GM12801 (cell line): ENCODE measurements around the gene HOXD4.

Source experiments
- CTCF ChIP-seq: IDR thresholded peaks from one replicate; pipeline ENCODE4 v1.5.1; 2011; ENCODE audit warnings: control low read depth; ENCODE audit not compliant: insufficient read length; ENCODE audit errors: extremely low read depth

The HOXD4 gene

GRCh38 chr2:176122052-176122682 is 29.2 kb upstream of the HOXD4 start:
- no peak for TF ChIP-seq CTCF

- no peak for TF ChIP-seq CTCF
Observed at GRCh38 chr2:176122683-176123410, 28.5 kb upstream of the HOXD4 start, which contains the start of gene HOXD9. HOXD9 (plus strand) TSS chr2:176122719; CDS start chr2:176122769, 50 bp downstream.

GRCh38 chr2:176123411-176124109 is 27.8 kb upstream of the HOXD4 start:
- TF ChIP-seq CTCF: no peak

GRCh38 chr2:176124110-176124946 is 27.0 kb upstream of the HOXD4 start:
- TF ChIP-seq CTCF: no peak

GRCh38 chr2:176124947-176125771 is 26.2 kb upstream of the HOXD4 start:
- no peak for TF ChIP-seq CTCF

GRCh38 chr2:176125772-176126054 is 25.6 kb upstream of the HOXD4 start:
- TF ChIP-seq CTCF: no peak
